CD4-positive, alpha-beta T cell treated with Interleukin-6 at 100 ng/mL for 8 hours (primary cell): Measurements from ENCODE around the gene SEMA3F.
"Not testable (repeated sequence)": the region's sequence is repeated elsewhere in the genome, so short reads cannot be mapped to it uniquely, and the experiment has no call there.

Experiments
- DNase-seq: peaks from one replicate; pipeline ENCODE4 v3.0.0-alpha.2; 2020; ENCODE audit warnings: mixed read lengths, low spot score

Gene SEMA3F

GRCh38 chr3:50194128-50194902 lies 39.2 kb downstream of the SEMA3F start:
- DNase-seq = peak; percentile 81

GRCh38 chr3:50194903-50195500 lies 39.9 kb downstream of the SEMA3F start:
- DNase-seq = peak; percentile 21

GRCh38 chr3:50195501-50196252 lies 40.6 kb downstream of the SEMA3F start:
- DNase-seq = no peak

GRCh38 chr3:50196253-50196801 lies 41.2 kb downstream of the SEMA3F start:
- DNase-seq = no peak

- DNase-seq = no peak
Measured at GRCh38 chr3:50201573-50202315, 46.6 kb downstream of the SEMA3F start.

- DNase-seq = no peak
Measured at GRCh38 chr3:50202353-50203112, 47.4 kb downstream of the SEMA3F start.

GRCh38 chr3:50203113-50203808 lies 48.1 kb downstream of the SEMA3F start:
- DNase-seq = no peak

- DNase-seq = no peak
Measured at GRCh38 chr3:50203809-50204803, 49.0 kb downstream of the SEMA3F start.

GRCh38 chr3:50204804-50205412 lies 49.8 kb downstream of the SEMA3F start, which contains the start of gene SLC38A3:
TSS of gene SLC38A3 (plus strand) at chr3:50205271. CDS start at chr3:50214200, 8,929 bp downstream.
- no peak for DNase-seq

- no peak for DNase-seq
Measured at GRCh38 chr3:50205413-50206276, 50.5 kb downstream of the SEMA3F start.

GRCh38 chr3:50207359-50208042 lies 52.4 kb downstream of the SEMA3F start:
- DNase-seq = no peak

- DNase-seq = no peak
Measured at GRCh38 chr3:50208677-50209344, 53.7 kb downstream of the SEMA3F start.

GRCh38 chr3:50210176-50210509 lies 55.0 kb downstream of the SEMA3F start:
- DNase-seq = no peak

- no peak for DNase-seq
Measured at GRCh38 chr3:50210510-50211367, 55.6 kb downstream of the SEMA3F start.

- DNase-seq = not testable (repeated sequence)
Measured at GRCh38 chr3:50211368-50211717, 56.2 kb downstream of the SEMA3F start.

GRCh38 chr3:50211930-50212329 lies 56.8 kb downstream of the SEMA3F start:
- DNase-seq = no peak
